NCI-H1436 treated with DMSO at 0.1 percent for 48 hours (cell line): Measurements from ENCODE around the gene LDB3.
A peak's percentile ranks its signal among the peaks of the same experiment; 100 is the strongest.
"Not testable (repeated sequence)": the region's sequence is repeated elsewhere in the genome, so short reads cannot be mapped to it uniquely, and the experiment has no call there.

Experiments used
- DNase-seq: peaks from one replicate; lab custom pipeline; 2025; lab: John Stamatoyannopoulos, UW

Gene LDB3, protein sequence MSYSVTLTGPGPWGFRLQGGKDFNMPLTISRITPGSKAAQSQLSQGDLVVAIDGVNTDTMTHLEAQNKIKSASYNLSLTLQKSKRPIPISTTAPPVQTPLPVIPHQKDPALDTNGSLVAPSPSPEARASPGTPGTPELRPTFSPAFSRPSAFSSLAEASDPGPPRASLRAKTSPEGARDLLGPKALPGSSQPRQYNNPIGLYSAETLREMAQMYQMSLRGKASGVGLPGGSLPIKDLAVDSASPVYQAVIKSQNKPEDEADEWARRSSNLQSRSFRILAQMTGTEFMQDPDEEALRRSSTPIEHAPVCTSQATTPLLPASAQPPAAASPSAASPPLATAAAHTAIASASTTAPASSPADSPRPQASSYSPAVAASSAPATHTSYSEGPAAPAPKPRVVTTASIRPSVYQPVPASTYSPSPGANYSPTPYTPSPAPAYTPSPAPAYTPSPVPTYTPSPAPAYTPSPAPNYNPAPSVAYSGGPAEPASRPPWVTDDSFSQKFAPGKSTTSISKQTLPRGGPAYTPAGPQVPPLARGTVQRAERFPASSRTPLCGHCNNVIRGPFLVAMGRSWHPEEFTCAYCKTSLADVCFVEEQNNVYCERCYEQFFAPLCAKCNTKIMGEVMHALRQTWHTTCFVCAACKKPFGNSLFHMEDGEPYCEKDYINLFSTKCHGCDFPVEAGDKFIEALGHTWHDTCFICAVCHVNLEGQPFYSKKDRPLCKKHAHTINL

DNA sequence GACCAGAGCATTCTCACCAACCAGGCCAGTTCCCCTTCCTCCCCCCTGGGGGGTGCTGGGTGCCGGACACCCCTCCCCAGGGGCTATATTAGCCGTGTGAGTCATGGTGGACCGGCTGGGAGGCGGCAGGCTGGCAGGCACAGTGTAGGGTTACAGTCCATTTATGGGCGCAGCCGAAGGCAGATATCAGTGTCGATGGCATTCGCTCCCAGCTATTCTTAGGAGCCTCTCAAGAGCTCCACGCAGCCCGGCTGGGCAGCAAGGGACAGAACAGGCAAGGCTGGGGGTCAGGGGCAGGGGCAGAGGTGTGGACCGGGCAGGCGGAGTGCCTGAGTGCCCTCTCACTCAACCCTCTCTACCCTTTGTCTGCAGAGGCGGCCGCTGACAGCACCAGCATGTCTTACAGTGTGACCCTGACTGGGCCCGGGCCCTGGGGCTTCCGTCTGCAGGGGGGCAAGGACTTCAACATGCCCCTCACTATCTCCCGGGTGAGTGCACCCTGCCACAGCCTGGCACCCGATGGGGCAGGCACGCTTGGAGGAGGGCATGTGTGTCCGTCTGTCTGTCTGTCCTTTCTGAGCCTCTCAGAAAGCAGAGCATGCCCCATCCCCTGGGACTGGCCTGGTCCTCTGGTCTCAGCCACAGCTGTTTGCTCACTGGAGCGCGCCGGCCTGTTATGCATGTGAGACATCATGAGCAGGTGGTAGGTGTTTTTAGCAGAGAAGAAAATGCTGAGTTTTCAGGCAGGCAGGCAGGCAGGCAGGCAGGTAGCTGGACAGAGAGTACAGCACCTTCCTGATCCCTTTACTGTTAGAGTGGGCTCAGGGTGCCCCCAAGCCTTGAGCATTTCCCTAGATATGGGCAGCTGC, at the start of gene LDB3:
TSS of gene LDB3 (plus strand) at position 215 of the 869 bp plus-strand sequence. CDS start at position 396, 181 bp downstream.
- peak; percentile 39 for DNase-seq

DNA sequence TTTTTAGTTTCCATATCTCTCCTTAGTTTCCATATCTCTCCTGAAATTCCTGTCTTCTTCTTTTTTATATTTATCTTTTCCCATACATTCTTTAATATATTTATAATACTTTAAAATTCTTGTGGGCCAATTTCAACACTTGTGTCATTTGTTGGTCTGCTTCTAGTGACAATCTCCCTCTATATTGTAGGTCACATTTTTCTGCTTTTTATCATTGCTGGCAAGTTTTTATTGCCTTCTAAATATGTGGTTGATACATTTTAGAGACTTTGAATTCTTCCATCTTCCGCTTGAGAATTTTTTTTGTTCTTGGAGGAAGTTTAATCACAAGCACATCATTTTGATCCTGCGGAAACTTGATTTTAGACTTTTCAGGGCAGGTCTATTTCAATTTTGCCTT, 40.0 kb upstream of the LDB3 start:
- DNase-seq, result no peak

- DNase-seq, result no peak
These were observed 38.2 kb upstream of the LDB3 start for GRCh38 chr10:86630079-86630478.

GRCh38 chr10:86632009-86632800, 36.1 kb upstream of the LDB3 start:
- DNase-seq, result no peak

- DNase-seq, result no peak
These were observed 35.4 kb upstream of the LDB3 start for GRCh38 chr10:86632951-86633350.

- DNase-seq, result no peak
These were observed 32.9 kb upstream of the LDB3 start for GRCh38 chr10:86635402-86635801.

- no peak for DNase-seq
These were observed 32.0 kb upstream of the LDB3 start for GRCh38 chr10:86636311-86636710.

DNA sequence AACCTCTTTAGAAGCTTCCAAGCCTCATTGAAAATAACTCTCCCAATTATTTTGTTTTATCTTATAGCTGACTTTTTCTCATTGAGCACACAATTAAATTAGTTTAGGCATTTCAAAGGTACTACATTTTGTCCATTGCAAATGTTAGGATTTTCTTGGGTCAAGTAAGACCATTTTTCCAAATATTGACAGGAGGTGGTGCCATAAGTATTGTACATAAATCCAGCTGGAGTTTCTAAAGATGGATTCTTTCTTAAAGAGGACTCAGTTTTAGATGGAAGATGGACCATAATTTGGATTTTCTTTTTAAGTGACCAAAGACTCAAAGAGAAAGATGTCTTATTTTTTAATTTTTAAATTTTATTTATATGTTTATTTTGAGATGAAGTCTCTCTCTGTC, 26.3 kb upstream of the LDB3 start:
- no peak for DNase-seq

- DNase-seq, result no peak
These were observed 25.8 kb upstream of the LDB3 start for GRCh38 chr10:86642499-86642898.

GRCh38 chr10:86644152-86644793, 24.0 kb upstream of the LDB3 start:
- DNase-seq, result no peak

GRCh38 chr10:86644794-86645445, 23.4 kb upstream of the LDB3 start:
- DNase-seq, result no peak

DNA sequence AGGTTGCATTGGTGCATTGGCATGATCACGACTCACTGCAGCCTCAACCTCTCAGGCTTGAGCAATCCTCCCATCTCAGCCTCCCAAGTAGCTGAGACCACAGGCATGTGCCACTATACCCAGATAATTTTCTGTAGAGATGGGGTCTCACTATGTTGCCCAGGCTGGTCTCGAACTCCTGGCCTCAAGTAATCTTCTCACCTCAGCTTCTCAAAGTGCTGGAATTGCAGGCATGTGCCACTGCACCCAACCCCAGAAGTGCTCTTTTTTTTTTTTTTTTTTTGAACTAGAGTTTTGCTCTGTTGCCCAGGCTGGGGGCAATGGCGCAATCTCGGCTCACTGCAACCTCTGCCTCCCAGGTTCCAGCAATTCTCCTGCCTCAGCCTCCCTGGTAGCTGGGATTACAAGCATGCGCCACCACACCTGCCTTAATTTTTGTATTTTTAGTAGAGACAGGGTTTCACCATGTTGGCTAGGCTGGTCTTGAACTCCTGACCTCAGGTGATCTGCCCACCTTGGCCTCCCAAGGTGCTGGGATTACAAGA, 22.6 kb upstream of the LDB3 start:
- DNase-seq, result not testable (repeated sequence)

- DNase-seq, result no peak
These were observed 21.8 kb upstream of the LDB3 start for GRCh38 chr10:86646532-86646931.

DNA sequence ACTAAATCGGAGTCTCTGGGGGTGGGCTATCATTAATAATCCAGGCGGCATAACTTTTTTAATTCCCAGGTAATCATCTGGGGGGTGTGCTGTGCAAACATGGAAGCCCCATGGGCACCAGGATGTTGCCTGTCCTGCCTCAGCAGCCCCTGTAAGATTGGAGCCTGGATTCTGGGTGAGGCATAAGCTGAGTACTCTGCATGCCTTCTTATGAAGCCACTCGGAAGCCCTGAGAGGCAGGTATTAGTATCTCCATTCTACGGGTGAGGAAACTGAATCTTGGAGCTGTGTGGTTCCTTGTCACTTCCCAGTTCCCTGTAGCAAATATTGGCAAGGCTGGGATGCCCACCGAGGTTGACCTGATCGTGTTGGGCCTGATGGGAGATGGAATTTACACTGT, 21.4 kb upstream of the LDB3 start:
- no peak for DNase-seq

DNA sequence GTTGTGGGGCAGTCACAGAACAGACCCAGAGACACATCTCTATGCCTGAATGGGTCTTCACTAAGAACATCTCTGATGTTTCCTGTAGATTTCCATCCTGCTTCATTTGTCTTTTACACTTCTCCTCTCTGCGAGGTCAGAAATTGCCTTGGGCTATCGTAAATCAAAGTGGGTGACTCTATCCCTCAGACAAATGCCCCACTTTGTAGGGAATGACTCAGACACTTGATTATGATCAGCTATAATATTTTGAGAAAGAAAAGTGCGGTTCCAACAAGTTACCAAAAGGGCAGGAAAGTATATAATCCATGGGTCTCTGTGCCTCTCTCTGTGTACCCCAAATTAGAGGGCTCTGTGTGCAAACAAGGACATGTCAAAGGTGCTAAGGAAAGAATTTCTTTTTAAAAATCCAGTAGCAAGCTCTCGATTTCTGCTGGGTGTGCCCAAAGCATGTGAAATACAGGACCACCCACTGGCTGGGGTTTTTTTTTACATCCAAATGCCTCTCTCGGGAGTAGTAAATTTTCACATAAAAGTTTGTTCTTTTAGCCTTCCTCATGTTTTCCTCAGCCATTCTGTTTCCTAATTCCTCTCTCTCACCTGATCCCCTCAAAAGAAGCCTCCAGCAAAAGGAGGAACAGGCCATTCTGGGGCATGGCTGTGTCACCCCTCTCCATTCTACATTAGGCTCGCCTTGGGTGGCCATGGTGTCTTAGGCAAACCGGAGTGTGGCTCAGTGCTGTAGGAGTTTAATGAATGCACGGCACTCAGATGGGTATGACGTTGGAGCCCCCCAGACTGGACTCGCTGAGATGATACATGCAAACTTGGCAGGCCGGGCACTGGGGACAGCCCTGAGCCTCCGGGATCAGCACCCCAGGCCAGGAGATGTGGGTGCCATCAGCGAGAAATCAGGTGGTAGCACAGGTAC, 20.3 kb upstream of the LDB3 start:
- DNase-seq, result no peak

DNA sequence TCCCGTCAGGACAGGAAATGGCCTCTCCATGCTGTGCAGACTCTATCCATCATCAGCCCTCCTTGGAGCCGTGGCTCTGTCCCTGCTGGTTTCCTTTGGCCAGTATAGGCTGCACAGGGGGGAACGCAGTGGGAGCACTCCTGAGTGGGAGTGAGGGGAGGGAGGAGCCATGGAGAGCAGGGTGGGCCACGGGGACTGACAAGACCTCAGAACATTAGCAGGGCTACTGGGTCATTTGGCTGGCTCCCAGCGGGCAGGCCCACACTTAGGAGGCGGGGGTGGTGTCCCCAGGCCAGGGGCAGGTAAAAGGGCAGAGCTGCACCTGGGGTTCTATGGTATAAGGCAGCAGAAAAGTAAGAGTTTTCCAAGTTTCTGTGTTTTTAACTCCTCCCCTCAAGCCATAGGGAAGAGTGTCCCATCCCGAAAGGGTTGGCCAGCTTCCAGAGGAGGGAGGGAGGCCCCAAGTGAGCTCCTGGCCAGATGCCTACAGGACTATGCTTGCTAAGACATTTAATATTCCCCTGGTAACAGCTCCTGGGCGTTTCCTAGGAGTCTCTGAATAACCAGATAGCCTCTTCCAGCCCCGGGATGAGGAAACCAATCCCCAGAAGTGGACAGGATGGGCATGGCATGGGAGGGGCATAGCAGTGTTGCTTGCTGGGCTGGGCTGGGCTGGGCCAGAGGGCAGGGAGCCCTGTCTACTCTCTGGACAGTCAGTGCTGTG, 19.4 kb upstream of the LDB3 start:
- DNase-seq, result no peak

DNA sequence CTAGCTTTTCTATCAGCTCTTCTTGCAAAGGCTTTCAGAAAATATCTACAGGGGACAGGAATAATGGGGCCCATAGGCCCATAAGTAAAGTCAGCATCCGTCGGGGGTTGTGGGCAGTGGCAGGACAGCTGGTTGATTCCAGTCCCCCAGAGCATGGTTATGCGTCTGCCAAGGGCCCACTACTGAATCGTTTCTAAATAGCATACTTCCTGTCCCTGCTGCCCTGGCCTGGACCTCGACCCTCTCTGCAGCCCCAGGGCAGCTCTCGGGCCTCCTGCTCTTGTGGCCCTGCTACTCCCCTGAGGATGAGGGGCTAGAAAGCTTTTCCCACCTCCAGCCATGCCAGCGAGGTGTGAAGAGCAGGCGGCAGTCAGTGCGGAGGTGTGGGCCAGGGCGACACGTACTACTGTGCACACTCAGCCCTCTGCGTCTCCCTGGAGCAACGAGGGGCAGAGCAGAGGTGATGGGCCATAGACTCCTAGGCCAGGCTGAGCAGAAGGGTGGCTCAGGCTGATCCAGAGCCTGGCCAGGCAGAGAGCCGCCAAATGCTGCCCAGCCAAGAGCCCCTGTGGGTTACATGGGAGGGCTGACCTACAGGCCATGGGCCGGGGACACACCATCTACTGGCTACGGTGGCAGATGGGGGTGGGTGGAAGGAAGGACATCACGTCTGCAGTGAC, 18.7 kb upstream of the LDB3 start:
- DNase-seq, result no peak

GRCh38 chr10:86650151-86650550, 18.2 kb upstream of the LDB3 start:
- DNase-seq, result no peak
